A549 treated with AZD9567 at 1 μM for 4 hours (cell line): ENCODE data around the gene SRGAP3. TPM values are rescaled to one million over a fixed set of nuclear protein-coding genes. Genes with fewer than 3 reads are reported as not detected.

Source experiments
- total RNA-seq: library from RNA; stranded (reverse); fragments of 200-300 nt; extraction: Qiagen RNA extraction; gene quantifications from 5 replicates; pipeline ENCODE4 v1.2.3, GENCODE V29; 2022; ENCODE audit not compliant: insufficient read depth

SRGAP3 gene
- 0.28 to 2.4 TPM (median 0.79 TPM) in 5 replicates for total RNA-seq

GRCh38 chr3:9249273-9250192, at the start of gene SRGAP3:
Gene SRGAP3, minus strand, starts transcription at chr3:9249646. Its CDS starts 695 bp downstream, at chr3:9248951.

GRCh38 chr3:8963137-8963853, 286.2 kb downstream of the SRGAP3 start, which contains the start of gene RAD18:
Gene RAD18, minus strand, starts transcription at chr3:8963472. Its CDS starts 87 bp downstream, at chr3:8963385.

Other genes starting within 250 kb of the SRGAP3 start
- gene THUMPD3, start 113.4 kb upstream of the SRGAP3 start, total RNA-seq, result 53.2 to 75.2 TPM (median 57.9 TPM) in 5 replicates
- gene SETD5, start 148.0 kb upstream of the SRGAP3 start, total RNA-seq, result 41.4 to 49.4 TPM (median 44.4 TPM) in 5 replicates